Activated CD8-positive, alpha-beta memory T cell treated with anti-CD3 and anti-CD28 coated beads, Interleukin-2, amount 50 U/mL, for 24 hours (primary cell): Measurements from ENCODE around the gene CMC2.

Experiments
- DNase-seq: peaks from one replicate; pipeline ENCODE4 v3.0.0-alpha.2; 2020; ENCODE audit errors: extremely low read depth

The CMC2 gene

GRCh38 chr16:80931801-80932707 is 74.6 kb downstream of the CMC2 start:
- DNase-seq, result no peak

GRCh38 chr16:80924372-80924978 is 82.2 kb downstream of the CMC2 start:
- no peak for DNase-seq

GRCh38 chr16:80923356-80923755 is 83.3 kb downstream of the CMC2 start:
- DNase-seq, result no peak
